Measurements from ENCODE around the gene GPR37.

GPR37 gene

DNA sequence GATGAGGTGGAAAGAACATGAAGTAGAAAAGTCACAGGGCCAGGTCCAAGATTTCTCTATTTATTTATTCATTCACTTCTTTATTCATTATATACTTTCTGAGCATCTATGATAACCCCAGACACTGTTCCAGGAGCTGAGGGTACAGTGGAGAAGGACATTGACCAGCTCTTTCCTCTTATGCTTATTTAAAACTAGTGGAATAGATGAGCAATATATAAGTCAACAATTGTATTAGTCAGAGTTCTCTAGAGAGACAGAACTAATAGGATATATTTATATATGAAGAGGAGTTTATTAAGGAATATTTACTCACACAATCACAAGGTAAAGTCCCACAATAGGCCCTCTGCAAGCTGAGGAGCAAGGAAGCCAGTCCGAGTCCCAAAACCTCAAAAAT lies 15.0 kb upstream of the GPR37 start:
- no peak for DNase-seq (ENCODE audit: low read depth in 2 of 2)

DNA sequence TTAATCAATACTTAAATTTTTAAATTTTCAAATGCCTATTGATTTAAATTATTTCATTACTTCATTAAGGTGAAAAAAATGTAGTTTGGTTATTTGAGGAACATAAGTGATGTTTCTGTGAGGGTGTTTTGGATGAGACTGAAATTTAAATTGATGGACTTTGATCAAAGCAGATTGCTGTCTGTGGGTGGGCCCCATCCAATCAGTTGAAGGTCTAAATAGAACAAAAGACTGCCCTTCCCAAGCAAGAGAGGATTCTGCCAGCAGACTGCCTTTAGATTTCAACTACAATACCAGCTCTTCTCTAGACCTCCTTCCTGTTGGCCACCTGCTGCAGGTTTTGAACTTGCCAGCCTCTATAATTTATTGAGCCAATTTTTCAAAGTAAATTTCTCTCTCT lies 14.5 kb upstream of the GPR37 start:
- no peak for DNase-seq (ENCODE audit: low read depth in 2 of 2)

DNA sequence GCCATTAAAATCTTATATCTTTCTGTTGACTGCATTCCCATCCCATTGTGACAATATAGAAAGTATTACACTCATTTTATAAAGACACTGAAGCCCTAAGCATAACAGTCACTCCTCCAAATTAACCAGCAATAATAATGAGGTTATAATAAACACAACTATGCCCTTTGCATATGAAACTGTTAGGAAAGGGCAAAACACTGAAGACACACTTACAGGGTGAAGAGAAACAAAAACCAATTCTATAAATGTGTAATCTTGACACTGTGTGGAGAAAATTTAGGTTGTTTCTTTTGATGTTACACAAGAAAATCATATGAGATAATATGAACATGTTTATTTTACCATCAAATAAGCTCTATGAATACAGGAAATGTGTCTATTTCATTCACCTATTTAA lies 14.0 kb upstream of the GPR37 start:
- no peak for DNase-seq (ENCODE audit: low read depth in 2 of 2)

DNA sequence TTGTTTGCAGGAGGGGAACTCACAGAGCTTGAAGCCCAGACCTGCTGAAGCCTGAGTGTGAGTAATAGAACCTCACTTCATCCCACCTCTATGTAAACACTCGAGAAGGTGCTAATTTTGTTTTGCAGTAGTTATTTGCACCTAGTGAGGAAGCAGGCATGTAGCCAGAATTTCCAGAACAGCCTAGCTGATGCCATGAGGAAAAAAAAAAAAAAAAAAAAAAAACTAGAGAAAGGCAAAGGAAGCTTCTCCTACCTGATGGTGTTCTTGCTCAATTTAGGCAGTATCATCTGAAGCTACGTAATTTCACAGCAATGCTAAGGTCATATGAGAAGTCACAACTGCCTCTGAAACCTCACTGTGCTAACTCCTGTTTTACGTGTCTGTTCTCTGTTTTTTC lies 13.6 kb upstream of the GPR37 start:
- DNase-seq (ENCODE audit: low read depth in 2 of 2) = no peak

DNA sequence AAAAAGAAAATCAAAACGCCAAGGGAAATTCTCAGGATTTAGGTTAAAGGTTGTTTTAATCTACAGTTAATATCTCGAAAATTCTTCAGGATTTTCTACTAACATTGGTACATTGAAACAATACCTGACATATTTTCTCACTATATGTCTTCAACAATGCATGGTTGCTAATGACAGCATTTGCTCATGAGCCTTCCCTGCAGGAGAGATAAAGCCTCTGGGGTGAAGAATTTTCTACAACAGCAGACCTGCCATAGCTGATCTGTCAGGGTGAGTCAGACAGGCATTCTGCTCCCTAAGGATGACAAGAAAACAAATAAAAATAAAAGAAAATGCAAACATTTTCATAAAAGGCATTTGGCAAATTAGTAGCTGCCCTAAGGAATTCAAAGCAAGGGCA lies 11.7 kb upstream of the GPR37 start:
- no peak for DNase-seq (ENCODE audit: low read depth in 2 of 2)

DNA sequence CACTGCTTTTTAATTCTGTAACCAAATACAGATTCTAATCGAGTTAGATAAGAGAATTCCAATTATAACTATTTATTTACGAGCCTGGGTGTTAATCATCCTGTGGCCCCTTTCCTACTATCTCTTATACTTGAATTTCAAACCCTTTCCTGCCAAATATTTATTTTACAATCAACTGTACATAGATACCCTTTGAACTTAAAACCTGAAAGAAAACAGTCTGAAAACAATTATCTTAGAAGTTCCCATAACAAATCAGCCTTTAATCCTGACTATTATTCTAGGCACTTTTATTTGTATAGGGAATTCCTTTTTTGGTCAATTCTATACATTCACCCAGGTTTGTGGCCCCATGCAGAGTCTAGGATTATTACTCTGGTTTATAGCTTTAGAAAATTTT lies 10.6 kb upstream of the GPR37 start:
- no peak for DNase-seq (ENCODE audit: low read depth in 2 of 2)

DNA sequence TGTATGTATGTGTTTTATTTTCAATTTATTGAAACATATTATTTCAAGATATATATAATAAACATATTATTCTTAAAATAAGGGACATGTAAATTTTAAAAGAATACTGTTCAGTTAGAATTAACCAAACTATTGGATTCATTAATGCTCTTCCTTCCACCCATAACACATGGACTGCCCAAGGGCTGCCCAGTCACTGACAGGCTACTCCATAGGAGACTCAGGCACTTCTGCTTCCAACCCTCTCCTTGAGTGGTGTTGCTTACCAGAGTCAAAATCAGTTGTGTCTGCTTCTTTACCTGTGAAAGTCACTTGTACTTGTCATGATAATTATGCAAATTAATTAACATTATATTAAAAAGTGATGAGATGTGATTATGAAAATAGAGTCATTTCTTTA lies 9.8 kb upstream of the GPR37 start:
- no peak for DNase-seq (ENCODE audit: low read depth in 2 of 2)

DNA sequence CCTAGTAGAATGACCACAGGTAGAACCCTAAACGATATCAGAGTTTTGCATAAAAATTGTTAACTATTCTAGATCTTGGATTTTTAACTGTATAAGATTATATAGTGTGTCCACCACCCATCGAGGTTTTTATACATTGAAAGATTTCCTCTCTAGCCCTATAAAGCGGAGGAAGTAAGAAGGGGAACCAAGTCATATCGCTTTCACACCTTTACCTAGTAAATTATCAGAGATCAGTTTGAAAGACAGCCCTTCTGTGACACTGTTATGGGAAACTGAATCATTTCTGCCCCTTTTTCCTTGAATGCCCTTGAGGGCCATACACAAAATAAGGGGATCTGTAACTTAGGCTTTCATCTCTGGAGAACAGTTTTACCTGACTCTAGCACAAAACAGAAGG lies 8.3 kb upstream of the GPR37 start:
- no peak for DNase-seq (ENCODE audit: low read depth in 2 of 2)

DNA sequence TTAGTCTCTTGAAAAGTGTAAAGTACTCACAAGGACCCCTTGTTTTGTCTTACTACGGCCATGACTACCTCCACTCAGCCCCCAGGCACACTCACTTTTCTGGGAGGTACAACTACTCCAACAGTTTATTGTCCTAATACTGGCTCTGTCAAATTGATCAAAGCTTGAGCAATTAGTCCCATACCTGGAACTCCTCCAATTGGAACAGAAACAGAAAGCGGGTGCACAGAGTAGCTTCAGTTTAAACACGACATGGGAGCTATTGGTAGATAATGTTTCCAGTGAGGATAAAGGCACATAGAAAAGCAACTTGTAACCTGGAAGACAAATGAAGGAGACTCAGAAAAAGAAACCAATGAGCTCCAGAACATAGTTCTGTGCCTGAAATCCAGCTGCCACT lies 7.7 kb upstream of the GPR37 start:
- DNase-seq (ENCODE audit: low read depth in 2 of 2) = no peak

DNA sequence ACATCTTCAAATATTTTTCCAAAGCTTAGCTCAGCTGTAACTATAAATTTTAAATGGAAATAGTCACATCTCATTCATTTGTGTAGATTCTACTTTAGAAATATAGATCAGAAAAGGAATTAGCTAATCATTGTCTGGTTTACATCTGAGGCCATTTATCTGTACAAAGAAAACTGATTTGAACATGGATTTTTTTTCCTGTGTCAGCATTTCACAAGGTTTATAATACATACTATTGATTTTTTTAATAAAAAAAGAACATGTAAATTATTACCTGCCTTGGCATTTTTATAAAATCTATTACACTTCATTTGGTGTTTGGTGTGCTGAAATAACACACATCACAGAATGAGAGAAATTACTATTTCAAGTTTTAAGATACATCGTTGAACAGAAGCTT lies 3.5 kb upstream of the GPR37 start:
- DNase-seq (ENCODE audit: low read depth in 2 of 2) = no peak

DNA sequence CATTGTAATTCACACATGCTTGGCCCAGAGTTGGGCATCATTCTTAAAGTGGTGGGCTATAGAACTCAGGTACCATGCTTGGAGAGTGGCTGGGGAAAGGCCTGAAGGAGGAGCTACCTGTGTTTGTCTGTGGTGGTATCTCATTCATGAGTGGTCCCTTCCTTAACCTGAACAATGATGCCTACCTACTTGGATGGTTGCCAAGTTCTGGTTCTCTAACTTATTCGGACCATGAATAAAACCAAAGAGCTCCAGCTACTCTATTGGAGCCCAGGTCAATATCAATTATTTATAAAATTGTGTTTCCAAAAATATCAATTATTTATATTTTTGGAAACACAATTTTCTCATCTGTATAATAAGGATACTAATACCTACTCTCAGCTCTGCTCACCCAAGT lies 2.9 kb upstream of the GPR37 start:
- no peak for DNase-seq (ENCODE audit: low read depth in 2 of 2)

DNA sequence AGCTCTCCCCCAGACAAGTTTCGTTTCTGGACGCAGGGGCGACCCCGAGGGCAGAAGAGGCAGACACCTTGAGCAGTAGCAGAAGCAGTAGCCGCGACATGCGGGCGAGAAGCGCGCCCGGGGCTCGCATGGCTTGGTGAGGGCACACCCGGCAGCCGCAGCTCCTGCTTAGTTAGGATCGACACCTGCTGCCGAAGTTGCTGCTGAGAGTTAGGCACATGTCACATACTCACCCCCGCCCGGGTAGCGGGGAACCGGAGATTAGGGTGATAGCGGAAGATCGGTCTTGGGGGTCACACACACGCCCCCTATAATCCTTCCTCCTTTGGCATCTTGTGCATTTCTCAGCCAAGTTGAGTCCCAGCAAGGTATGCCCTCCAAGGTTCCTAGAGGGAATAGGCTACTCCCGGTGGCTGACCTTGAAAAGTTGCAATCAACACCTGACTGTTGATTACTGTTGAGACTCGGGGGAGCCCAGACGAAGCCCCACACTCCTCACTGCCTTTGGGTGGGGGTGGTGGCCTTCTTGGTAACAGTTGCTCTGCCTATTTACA lies 668 bp downstream of the GPR37 start:
- DNase-seq (ENCODE audit: low read depth in 2 of 2) = no peak

DNA sequence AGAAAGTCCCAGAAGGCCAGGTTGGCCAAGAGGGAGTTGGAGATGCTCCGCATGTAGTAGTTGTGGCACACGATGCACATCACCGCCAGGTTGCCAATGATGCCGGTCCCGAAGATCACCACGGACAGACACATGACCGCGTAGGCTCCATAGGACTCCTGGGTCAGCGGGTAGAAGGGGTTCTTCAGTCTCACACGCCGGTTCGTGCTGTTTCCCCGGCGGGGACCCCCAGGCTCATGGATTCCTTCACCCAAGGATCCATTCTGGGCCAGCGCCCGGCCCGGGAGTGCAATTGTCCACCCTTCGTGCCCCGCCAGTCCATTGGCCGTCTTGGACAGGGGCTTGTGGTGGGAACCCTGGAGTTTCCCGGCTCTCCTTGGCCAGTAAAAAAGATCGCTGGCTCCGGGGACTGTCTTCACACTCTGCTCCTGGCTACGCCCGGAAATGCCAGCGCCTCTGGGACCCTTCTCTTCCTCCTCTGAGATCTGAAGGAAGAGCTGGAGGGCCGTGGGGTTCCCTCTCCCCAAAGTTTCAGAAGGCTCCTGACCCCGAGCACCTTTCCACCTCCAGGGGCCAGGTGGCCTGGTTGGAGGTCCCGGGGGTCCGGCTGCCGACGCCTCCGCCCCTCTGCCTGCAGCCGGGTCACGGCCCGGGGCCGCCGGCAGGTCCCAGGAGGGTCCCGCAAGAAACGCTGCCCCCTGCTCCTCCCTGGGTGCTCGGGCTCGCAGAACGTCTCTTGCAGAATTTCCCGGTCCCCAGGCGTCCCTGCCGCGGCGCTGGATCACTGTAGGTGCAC lies 1.3 kb downstream of the GPR37 start:
- no peak for DNase-seq (ENCODE audit: low read depth in 2 of 2)

DNA sequence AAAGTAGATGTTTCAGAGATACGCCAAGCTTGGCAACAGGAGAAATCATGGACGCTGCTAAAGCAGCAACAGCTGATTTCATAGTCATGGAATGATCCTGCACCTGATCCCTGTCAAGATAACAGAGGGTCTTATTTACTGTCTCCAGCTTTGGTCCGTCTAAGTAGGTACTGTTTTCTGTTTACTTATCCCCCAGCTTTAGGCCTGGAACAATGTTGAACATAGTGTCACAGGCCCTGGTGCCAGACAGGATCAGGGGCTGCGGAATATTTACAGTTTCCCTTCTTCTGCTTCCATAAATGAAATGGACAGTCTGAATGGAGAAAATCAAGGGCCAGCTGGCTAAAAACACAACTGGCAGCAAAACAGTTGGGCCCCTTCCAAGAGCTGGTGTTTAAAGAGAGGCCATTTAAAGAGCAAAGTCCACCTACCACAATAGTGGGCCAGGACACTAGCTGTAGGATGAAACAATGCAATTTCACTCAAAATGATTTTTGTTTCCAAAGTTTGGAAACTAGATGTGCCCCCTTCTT lies 2.9 kb downstream of the GPR37 start:
- no peak for DNase-seq (ENCODE audit: low read depth in 2 of 2)

DNA sequence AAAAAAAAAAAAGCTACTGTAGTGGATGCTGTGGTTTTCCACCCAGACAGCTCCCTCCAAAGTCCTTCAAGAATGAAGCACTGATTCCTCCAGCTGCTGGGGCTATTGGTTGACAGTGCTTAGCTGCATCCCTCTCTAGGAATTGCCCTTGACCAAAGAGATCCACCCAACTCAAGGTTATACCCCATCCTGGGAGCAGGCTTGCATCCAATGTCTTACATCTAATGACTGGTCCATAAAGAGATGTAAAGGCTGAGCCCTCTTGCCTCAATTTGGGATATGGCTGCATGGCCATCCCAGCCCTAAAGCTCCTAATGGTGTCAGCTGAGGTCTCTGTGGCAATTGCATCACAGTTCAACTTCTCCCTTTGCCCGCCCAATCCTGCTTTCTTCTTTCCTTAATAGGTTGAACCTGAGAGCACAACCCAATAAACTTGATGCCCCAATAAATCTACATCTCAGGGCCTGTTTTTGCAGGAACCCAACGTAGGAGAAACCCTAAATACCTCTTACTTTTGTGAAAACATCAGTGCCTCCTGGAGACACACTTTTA lies 4.4 kb downstream of the GPR37 start:
- no peak for DNase-seq (ENCODE audit: low read depth in 2 of 2)

DNA sequence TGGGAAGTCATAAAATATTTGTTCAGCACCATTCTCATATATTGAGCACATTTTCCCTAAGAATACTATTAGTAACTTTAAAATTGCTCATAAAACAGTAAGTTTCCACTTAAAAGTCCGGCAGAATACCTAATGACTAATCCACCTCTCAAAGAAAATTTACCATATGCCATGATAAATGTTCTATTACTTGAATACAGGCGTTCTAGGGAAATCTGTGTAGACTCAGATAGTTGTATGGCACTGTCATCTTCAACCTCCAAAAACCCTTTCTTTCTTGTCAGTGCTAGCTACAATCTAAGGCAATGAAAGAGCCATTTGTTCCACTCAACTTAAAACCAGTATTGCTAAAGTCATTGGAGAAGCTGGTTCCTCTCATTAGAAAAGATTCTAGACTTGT lies 7.3 kb downstream of the GPR37 start:
- no peak for DNase-seq (ENCODE audit: low read depth in 2 of 2)

DNA sequence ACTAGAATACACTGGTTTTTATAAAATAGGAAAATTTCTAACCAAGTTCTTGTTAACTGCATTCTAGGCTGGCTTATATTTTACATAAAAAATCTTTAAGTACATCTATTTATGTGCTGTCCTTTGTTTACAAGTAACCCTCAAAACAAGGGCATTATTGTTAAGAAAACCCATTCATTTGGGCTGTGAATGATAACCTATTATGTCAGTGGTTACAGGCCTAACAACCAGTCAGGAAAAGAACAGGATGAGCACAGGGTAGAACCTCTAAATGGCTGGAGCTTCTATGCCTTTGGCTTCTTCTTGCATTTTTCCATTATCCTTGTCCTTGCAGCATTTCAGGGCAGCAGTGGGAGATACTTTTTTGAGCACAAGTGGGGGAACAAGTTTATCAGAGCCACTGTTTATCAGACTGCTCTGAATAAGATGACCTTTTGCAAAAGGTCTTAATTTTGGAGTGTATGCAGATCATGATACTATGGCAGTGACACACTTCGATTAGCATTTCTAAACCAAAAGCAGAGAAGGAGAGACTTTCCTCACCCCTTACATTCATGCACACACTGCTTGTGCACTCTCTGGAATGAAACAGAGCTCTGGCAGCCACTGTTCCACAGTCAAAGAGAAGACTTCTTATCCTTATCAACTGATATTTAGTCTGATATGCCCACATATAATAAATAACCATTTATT lies 10.9 kb downstream of the GPR37 start:
- DNase-seq (ENCODE audit: low read depth in 2 of 2) = no peak

DNA sequence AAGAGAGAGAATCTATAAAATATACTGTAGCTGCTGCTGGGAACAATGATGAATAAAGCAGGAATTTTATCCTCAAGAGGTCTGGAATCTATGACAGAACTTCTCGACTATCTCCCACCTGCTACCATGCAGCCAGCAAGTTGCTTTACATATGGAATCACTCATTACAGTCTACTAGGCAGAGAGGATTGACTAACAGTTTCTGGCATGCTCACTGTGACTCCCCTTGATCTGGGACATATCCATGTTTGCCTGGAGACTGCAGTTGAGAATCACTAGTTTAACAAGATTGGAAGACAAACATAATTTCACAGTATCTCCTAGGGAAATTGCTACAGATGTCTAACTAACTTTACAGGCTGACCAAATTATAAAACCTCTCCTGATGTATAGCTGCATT lies 13.3 kb downstream of the GPR37 start:
- no peak for DNase-seq (ENCODE audit: low read depth in 2 of 2)

DNA sequence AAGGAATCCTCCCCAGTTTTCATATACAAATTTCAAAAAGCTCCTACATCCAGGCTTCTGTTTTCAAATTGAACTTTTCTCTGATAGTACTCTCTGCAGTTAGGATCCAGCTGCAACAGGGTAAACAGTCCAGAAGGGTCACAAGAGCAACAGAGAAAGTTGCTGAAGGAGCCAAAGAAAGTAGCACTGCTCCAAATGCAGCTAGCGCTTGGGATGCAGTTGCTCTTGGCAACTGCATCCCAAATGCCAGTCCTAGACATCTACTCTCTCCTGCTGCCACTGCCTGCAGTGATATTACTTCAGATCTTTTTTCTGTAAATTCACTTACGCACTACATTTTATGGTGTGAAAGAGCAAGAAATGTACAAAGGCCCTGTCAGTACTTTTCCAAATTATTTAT lies 14.6 kb downstream of the GPR37 start:
- no peak for DNase-seq (ENCODE audit: low read depth in 2 of 2)

DNA sequence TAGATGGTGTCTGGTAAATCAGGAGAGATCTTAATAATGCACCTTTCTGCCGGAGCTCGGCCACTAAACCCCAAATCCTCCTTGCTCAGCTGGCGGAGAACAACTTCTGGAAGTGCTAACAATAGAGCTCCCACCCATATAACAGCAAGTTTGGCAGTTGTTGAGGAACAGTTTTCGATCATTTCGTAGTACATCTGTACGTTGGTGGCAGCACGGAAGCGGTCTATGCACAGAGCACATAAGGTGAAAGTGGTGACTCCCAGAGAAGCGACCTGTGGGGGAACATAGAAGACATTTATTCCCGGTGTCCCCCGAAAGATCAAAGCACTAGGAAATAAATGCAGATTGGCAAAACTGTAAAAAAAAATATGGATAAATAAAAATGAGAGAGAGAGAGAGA lies 18.5 kb downstream of the GPR37 start:
- DNase-seq (ENCODE audit: low read depth in 2 of 2) = no peak

DNA sequence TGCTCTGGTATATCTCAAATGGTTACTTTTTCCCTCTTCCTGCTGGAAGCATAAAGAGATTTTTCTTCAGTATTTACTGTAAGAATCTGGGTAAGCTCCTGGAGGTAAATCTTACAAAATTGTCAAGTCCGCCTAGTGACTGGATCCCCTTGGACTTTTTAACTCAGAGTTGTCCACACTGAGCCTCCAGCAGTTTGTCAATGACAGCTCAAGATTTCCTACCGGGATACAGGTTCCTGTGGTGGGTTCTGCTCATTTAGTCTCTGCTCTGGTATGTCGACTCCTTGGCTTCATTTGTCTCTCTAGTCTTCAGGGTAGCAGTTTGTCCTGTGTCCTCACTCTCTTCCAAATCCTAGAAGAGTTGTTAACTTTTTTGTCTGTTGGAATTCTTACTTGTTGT lies 27.0 kb downstream of the GPR37 start:
- no peak for DNase-seq (ENCODE audit: low read depth in 2 of 2)

DNA sequence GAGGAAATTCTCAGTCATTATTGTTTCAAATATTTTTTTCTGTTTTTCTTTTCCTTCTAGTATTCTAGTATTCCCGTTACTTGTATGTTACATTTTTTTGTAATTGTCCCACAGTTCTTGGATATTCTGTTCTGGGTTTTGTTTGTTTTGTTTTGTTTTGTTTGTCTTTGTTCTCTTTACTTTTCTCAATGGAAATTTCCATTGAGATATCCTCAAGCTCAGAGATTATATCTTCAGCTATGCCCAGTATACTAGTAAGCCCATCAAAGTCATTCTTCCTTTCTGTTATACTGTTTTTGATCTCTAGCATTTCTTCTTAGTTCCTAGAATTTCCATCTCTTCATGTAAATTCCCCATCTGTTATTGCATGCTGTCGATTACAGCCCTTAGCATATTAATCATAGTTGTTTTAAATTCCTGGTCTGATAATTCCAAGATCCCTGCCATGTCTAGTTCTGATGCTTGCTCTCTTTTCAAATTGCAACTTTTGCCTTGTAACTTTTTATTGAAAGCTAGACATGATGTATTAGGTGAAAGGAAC lies 27.8 kb downstream of the GPR37 start:
- no peak for DNase-seq (ENCODE audit: low read depth in 2 of 2)

DNA sequence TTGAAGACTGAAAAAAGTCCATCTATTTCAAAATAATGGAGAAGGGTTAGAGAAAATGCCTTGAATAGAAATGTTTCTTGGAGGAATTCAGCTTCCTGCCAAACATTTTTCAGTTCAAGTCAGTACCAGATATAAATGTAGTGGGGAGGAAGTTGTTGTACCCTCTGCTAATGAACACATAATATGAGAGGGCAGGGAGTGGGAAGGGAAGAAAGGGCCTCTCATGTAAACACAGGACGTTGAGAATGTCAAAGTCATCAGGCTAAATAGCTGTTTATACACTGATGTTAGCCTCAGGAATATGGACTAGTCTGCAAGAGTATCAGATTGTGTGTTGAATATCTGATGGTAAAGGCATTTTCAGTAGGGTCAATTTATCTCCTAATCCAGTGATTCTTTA lies 37.0 kb downstream of the GPR37 start:
- no peak for DNase-seq (ENCODE audit: low read depth in 2 of 2)

All from stimulated activated CD8-positive, alpha-beta memory T cell treated with anti-CD3 and anti-CD28 coated beads, Interleukin-15, amount 100 ng/mL, for 4 hours (primary cell).